HepG2 (cell line): ENCODE results near the gene ADGRG6. TPM values are rescaled to one million over a fixed set of nuclear protein-coding genes. Genes with fewer than 3 reads are reported as not detected.

Experiments
- ATAC-seq: fragments of 200-7000 bp; cut with Tn5 transposase; 3 replicates; pipeline ENCODE4 v1.9.1; 2020; ENCODE audit warnings: mild to moderate bottlenecking, moderate library complexity
- BruUV-seq: library from RNA; stranded (reverse); fragments of 400-500 nt; replicated peaks from 2 replicates; lab custom pipeline; 2021; lab: Mats Ljungman, UMichigan
- CTCF ChIA-PET: fragments of 300-600 bp; formaldehyde crosslinking; extraction: SDS; loops from one replicate; lab custom pipeline; 2021; ENCODE audit warnings: low total read pairs, inconsistent platforms, low intra/inter-chr PET ratio; lab: Yijun Ruan, JAX
- POLR2A ChIA-PET: fragments of 350-600 bp; sonication (Branson Sonifier 250); formaldehyde crosslinking; loops from one replicate; lab custom pipeline; 2020; ENCODE audit warnings: antibody characterized with exemption, inconsistent platforms; lab: Yijun Ruan, JAX
- DNase-seq: peaks from one replicate; pipeline ENCODE4 v3.0.0-alpha.2; 2015; ENCODE audit warnings: low spot score
- FAIRE-seq: peaks from 3 replicates; lab custom pipeline; 2011; peaks lifted over from hg19 to GRCh38; lab: Jason Lieb, UNC
- H2AFZ ChIP-seq: one replicate; pipeline ENCODE4 v1.6.1; 2011; ENCODE audit warnings: low read length, inconsistent platforms
- H3K27ac ChIP-seq: fragments of 300-600 bp; 3 replicates; pipeline ENCODE4 v1.8.0; 2011; ENCODE audit warnings: mixed run types, mild to moderate bottlenecking, mixed read lengths, low read length, inconsistent platforms; ENCODE audit not compliant: insufficient read depth; ENCODE audit errors: extremely low read length
- H3K27me3 ChIP-seq, 2 experiments: fragments of 200-600 bp in 1 of 2; 2 replicates in 1 of 2; 3 replicates in 1 of 2; pipeline versions ENCODE4 v1.6.0 to v1.8.0; 2011; ENCODE audit warnings: low read length in 2 of 2, mild to moderate bottlenecking in 2 of 2, moderate library complexity in 2 of 2, inconsistent platforms in 1 of 2; ENCODE audit not compliant: insufficient read depth in 2 of 2, control insufficient read depth in 1 of 2
- H3K36me3 ChIP-seq, 2 experiments: fragments of 200-600 bp in 1 of 2; replicated peaks in 1 of 2; 2 replicates in 1 of 2; 3 replicates in 1 of 2; pipeline versions ENCODE4 v1.5.1 to v1.8.0; 2011; ENCODE audit warnings: low read length in 2 of 2, inconsistent platforms in 1 of 2; ENCODE audit not compliant: insufficient read depth in 2 of 2, control insufficient read depth in 1 of 2
- H3K4me1 ChIP-seq: 2 replicates; pipeline ENCODE4 v1.5.1; 2012; ENCODE audit warnings: low read length, inconsistent platforms; ENCODE audit not compliant: insufficient read depth
- H3K4me2 ChIP-seq: 2 replicates; pipeline ENCODE4 v1.6.0; 2011; ENCODE audit warnings: low read depth, low read length, inconsistent platforms
- H3K4me3 ChIP-seq, 3 experiments: fragments of 200-600 bp in 1 of 3; sonication (generic), shearing (Covaris generic) in 1 of 3; replicated peaks in 1 of 3; 2 replicates each; pipeline ENCODE4 v1.5.1; 2011 to 2016; ENCODE audit warnings: low read length in 3 of 3, inconsistent platforms in 2 of 3, low read depth in 2 of 3, mild to moderate bottlenecking in 2 of 3, control low read depth in 1 of 3, mixed read lengths in 1 of 3; ENCODE audit not compliant: insufficient read depth in 1 of 3
- H3K79me2 ChIP-seq: one replicate; pipeline ENCODE4 v1.6.1; 2011; ENCODE audit warnings: low read length, inconsistent platforms; ENCODE audit not compliant: insufficient read depth
- H3K9ac ChIP-seq: 2 replicates; pipeline ENCODE4 v1.6.0; 2011; ENCODE audit warnings: mild to moderate bottlenecking, low read depth, low read length, inconsistent platforms; ENCODE audit not compliant: insufficient read depth
- H3K9me3 ChIP-seq: 2 replicates; pipeline ENCODE4 v1.5.1; 2012; ENCODE audit warnings: mild to moderate bottlenecking, low read length
- H4K20me1 ChIP-seq: 2 replicates; pipeline ENCODE4 v1.6.0; 2011; ENCODE audit warnings: inconsistent platforms, mild to moderate bottlenecking, low read length, moderate library complexity; ENCODE audit not compliant: insufficient read depth
- CEBPB ChIP-seq: IDR thresholded peaks from 2 replicates; pipeline ENCODE4 v1.6.1; 2011; ENCODE audit warnings: low read depth, low read length, improper control_type of control experiment, borderline replicate concordance
- DMAP1 ChIP-seq: IDR thresholded peaks from 2 replicates; pipeline ENCODE4 v1.6.1; 2016
- GZF1 ChIP-seq: sonication (generic); formaldehyde crosslinking; IDR thresholded peaks from 2 replicates; pipeline ENCODE4 v1.5.1; 2020; ENCODE audit warnings: mild to moderate bottlenecking, missing genetic modification reagents
- ZNF205 ChIP-seq: IDR thresholded peaks from 2 replicates; pipeline ENCODE4 v1.6.1; 2018; ENCODE audit warnings: missing biosample characterization, missing genetic modification reagents
- ZNF431 ChIP-seq: sonication (generic); formaldehyde crosslinking; IDR thresholded peaks from 2 replicates; pipeline ENCODE4 v1.9.0; 2022; ENCODE audit warnings: missing genetic modification reagents, low read depth, mild to moderate bottlenecking, borderline replicate concordance
- ZNF572 ChIP-seq: sonication (generic); formaldehyde crosslinking; IDR thresholded peaks from 2 replicates; pipeline ENCODE4 v1.5.1; 2020; ENCODE audit warnings: mild to moderate bottlenecking, missing genetic modification reagents
- ZNF644 ChIP-seq: IDR thresholded peaks from 2 replicates; pipeline ENCODE4 v1.6.1; 2016; ENCODE audit warnings: low read depth
- whole genome bisulfite sequencing: methylation state at CpG from one replicate; pipeline ENCODE4 v1.1.6; 2017; ENCODE audit warnings: low lambda C conversion rate; 5-methylcytosine and 5-hydroxymethylcytosine counted together
- in situ Hi-C: cut with HindIII; loops from 2 replicates; pipeline ENCODE4 v1.10.0; 2017; ENCODE audit warnings: low pct_unique_long_range_greater_than_20kb; ENCODE audit not compliant: extremely low pct_ligation_motif_present
- intact Hi-C: fragments of 100-400 bp; cut with micrococcal nuclease; formaldehyde crosslinking; loops from one replicate; pipeline ENCODE4 v1.10.0; 2022; ENCODE audit not compliant: unreplicated experiment
- polyA plus RNA-seq, 8 experiments: library from polyadenylated mRNA; depleted of rRNA in 3 of 8; stranded (reverse) in 7 of 8; unstranded in 1 of 8; fragments of >200 nt; fragmentation: Illumina TruSeq in 4 of 8; extraction: Trizol in 4 of 8; gene quantifications; 2 replicates each; pipeline versions ENCODE4 v1.2.1 to v1.2.3, GENCODE V29; 2011 to 2016; ENCODE audit warnings: low read depth in 4 of 8, missing spikeins in 1 of 8, mixed read lengths in 1 of 8; ENCODE audit not compliant: insufficient read depth in 1 of 8
- total RNA-seq, 5 experiments: library from RNA; depleted of rRNA; stranded (reverse); fragments of >200 nt; fragmentation: Illumina TruSeq; extraction: Trizol; gene quantifications; 2 replicates each; pipeline ENCODE4 v1.2.3, GENCODE V29; 2016; ENCODE audit warnings: low read depth in 1 of 5
- TF ChIP-seq, protein P1 (sequence below): sonication (generic); formaldehyde crosslinking; conservative IDR thresholded peaks from 2 replicates; pipeline ENCODE4 v1.8.0; 2022; ENCODE audit warnings: mild to moderate bottlenecking, moderate library complexity, missing genetic modification reagents
- TF ChIP-seq, protein P2 (sequence below): sonication (generic); formaldehyde crosslinking; IDR thresholded peaks from 2 replicates; pipeline ENCODE4 v1.8.1; 2023; ENCODE audit warnings: mild to moderate bottlenecking, moderate library complexity, missing genetic modification reagents
- TF ChIP-seq, protein P3 (sequence below): fragments of 450-650 bp; IDR thresholded peaks from 2 replicates; pipeline ENCODE4 v1.6.1; 2016
- TF ChIP-seq, protein P4 (sequence below): IDR thresholded peaks from 2 replicates; pipeline ENCODE4 v1.4.0; 2020; ENCODE audit warnings: mild to moderate bottlenecking, missing genetic modification reagents
- TF ChIP-seq, protein P5 (sequence below): sonication (generic); formaldehyde crosslinking; IDR thresholded peaks from 2 replicates; pipeline ENCODE4 v1.8.0; 2023; ENCODE audit warnings: mild to moderate bottlenecking, missing genetic modification reagents

ADGRG6 gene
- total and polyA plus RNA-seq, 2 of the 13 experiments (the other 11 are each of a cell fraction or from before 2014, with no cell fraction given): 129 to 249 TPM

DNA sequence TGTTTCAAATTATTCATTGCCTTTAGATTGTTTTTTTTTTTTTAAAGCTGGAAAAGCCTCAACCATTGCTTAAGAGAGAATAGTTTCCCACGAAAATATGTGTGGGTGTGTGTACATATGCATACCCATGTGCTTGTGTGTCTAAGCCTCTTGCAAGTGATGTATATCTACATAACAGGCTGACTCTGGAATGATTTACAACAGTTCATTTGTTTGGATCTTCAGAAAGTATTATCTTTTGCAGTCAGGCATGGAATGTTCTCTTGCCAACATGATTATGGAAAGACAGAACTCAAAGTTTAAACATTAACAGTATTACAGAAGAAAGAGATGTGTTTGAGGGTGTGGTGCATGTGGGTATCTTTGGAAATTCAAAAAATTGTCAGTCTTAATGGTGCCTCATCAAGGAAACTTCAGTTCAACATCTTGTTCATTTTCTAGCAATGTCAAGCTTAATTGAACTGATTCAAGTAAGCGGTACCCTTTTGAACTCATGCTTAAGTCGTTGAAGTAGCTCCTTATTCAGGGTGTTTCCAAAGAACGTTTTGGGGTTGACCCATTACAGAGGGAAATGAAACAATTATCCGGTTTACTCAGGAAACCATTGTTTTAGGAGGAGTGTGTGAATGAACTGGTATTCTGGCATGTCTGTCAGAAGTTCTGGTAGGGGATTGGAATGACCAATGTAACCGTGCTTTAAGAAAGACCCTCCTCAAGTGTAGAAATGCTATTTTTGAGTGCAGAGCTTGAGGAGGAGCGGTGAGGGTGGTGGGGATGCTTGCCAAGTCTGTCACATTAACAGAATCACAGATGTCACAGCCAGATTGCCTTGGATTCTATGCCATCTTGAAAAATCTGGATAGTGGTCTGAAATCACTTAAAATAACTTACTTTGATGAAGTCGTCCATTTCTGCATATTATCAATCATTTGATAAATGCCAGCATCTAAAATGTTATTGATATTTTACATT is 60.3 kb downstream of the ADGRG6 start:
- WGBS: 79% methylated on average over 8 of the region's 8 CpGs
- ATAC-seq: peak; percentile 88
- Histone ChIP-seq H3K4me2 (no peak overlapping the region), H3K9me3 (no peaks in the 10 kb centered on the region), H3K27ac (peak overlapping the region; percentile 13), H3K36me3 (peaks cover 4 to 16% of the 10 kb centered on the region in 2 experiments; a peak in 4 of 5 replicates), H3K27me3 (no peaks in the 10 kb centered on the region), H3K79me2 (peaks cover 96% of the 10 kb centered on the region), H3K4me1 (peaks cover 53% of the 10 kb centered on the region), H2AFZ (no peak overlapping the region), H3K4me3 (no peak overlapping the region), H4K20me1 (peaks cover 7% of the 10 kb centered on the region; the same call in 1 of the 2 replicates), H3K9ac (no peak overlapping the region)
- DNase-seq: peak; percentile 94
- BruUV-seq: no TSS peak
- no peak for FAIRE-seq
- in situ Hi-C loops: no loop called here
- intact Hi-C loops: loop anchor here (2.0 kb wide), 1 partner anchor 13 kb away; no protein-coding TSS in a partner anchor
- CTCF ChIA-PET: interaction anchor here (1.4 kb wide), 1 partner anchor 130 kb away, joined by 3 read pairs; no protein-coding TSS in a partner anchor
- POLR2A ChIA-PET: interaction anchor here (1.0 to 2.3 kb wide), 3 partner anchors 8 to 77 kb away, joined by 3 to 10 read pairs (median 5); no protein-coding TSS in a partner anchor
- TF ChIP-seq, protein P1, sequence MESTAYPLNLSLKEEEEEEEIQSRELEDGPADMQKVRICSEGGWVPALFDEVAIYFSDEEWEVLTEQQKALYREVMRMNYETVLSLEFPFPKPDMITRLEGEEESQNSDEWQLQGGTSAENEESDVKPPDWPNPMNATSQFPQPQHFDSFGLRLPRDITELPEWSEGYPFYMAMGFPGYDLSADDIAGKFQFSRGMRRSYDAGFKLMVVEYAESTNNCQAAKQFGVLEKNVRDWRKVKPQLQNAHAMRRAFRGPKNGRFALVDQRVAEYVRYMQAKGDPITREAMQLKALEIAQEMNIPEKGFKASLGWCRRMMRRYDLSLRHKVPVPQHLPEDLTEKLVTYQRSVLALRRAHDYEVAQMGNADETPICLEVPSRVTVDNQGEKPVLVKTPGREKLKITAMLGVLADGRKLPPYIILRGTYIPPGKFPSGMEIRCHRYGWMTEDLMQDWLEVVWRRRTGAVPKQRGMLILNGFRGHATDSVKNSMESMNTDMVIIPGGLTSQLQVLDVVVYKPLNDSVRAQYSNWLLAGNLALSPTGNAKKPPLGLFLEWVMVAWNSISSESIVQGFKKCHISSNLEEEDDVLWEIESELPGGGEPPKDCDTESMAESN (CRISPR knock-in tag): 0 out of 2 replicates have a peak, but pooled peaks have one; percentile 59
- TF ChIP-seq ZNF644 (CRISPR knock-in tag) (peak; percentile 7; the same call in 1 of the 2 replicates), ZNF205 (CRISPR knock-in tag) (no peak), CEBPB (peak; percentile 53; the same call in 1 of the 2 replicates), ZNF431 (CRISPR knock-in tag) (no peak), GZF1 (CRISPR knock-in tag) (no peak), ZNF572 (CRISPR knock-in tag) (no peak), DMAP1 (CRISPR knock-in tag) (no peak)
- TF ChIP-seq, protein P2, sequence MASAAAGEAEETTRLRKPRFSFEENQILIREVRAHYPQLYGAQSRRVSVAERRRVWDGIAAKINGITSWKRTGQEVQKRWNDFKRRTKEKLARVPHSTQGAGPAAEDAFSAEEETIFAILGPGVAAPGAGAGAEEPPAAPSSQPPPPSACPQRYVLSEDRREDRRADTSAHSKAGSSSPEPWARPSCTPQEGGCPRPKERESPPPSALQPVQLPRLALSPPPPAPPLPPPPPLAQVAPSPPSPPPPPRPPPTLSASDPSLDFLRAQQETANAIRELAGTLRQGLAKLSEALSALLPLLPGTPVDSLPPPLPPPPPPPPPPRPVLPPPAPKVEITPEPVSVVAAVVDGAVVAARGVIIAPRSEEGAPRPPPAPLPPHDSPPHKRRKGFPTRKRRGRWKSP (CRISPR knock-in tag): no peak
- TF ChIP-seq, protein P3, sequence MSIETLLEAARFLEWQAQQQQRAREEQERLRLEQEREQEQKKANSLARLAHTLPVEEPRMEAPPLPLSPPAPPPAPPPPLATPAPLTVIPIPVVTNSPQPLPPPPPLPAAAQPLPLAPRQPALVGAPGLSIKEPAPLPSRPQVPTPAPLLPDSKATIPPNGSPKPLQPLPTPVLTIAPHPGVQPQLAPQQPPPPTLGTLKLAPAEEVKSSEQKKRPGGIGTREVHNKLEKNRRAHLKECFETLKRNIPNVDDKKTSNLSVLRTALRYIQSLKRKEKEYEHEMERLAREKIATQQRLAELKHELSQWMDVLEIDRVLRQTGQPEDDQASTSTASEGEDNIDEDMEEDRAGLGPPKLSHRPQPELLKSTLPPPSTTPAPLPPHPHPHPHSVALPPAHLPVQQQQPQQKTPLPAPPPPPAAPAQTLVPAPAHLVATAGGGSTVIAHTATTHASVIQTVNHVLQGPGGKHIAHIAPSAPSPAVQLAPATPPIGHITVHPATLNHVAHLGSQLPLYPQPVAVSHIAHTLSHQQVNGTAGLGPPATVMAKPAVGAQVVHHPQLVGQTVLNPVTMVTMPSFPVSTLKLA: peak; percentile 32; the same call in 1 of the 2 replicates
- TF ChIP-seq, protein P4, sequence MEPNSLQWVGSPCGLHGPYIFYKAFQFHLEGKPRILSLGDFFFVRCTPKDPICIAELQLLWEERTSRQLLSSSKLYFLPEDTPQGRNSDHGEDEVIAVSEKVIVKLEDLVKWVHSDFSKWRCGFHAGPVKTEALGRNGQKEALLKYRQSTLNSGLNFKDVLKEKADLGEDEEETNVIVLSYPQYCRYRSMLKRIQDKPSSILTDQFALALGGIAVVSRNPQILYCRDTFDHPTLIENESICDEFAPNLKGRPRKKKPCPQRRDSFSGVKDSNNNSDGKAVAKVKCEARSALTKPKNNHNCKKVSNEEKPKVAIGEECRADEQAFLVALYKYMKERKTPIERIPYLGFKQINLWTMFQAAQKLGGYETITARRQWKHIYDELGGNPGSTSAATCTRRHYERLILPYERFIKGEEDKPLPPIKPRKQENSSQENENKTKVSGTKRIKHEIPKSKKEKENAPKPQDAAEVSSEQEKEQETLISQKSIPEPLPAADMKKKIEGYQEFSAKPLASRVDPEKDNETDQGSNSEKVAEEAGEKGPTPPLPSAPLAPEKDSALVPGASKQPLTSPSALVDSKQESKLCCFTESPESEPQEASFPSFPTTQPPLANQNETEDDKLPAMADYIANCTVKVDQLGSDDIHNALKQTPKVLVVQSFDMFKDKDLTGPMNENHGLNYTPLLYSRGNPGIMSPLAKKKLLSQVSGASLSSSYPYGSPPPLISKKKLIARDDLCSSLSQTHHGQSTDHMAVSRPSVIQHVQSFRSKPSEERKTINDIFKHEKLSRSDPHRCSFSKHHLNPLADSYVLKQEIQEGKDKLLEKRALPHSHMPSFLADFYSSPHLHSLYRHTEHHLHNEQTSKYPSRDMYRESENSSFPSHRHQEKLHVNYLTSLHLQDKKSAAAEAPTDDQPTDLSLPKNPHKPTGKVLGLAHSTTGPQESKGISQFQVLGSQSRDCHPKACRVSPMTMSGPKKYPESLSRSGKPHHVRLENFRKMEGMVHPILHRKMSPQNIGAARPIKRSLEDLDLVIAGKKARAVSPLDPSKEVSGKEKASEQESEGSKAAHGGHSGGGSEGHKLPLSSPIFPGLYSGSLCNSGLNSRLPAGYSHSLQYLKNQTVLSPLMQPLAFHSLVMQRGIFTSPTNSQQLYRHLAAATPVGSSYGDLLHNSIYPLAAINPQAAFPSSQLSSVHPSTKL (CRISPR knock-in tag): peak; percentile 54; the same call in 1 of the 2 replicates
- TF ChIP-seq, protein P5, sequence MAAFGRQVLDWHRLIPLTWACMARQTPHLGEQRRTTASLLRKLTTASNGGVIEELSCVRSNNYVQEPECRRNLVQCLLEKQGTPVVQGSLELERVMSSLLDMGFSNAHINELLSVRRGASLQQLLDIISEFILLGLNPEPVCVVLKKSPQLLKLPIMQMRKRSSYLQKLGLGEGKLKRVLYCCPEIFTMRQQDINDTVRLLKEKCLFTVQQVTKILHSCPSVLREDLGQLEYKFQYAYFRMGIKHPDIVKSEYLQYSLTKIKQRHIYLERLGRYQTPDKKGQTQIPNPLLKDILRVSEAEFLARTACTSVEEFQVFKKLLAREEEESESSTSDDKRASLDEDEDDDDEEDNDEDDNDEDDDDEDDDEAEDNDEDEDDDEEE (CRISPR knock-in tag): no peak
